Activated CD8-positive, alpha-beta memory T cell treated with anti-CD3 and anti-CD28 coated beads, Interleukin-2, amount 50 U/mL, for 1 hour (primary cell): ENCODE results near the gene OR52H1.

Experiments used
- DNase-seq: peaks from one replicate; pipeline ENCODE4 v3.0.0-alpha.2; 2020; ENCODE audit errors: extremely low read depth

Gene OR52H1

DNA sequence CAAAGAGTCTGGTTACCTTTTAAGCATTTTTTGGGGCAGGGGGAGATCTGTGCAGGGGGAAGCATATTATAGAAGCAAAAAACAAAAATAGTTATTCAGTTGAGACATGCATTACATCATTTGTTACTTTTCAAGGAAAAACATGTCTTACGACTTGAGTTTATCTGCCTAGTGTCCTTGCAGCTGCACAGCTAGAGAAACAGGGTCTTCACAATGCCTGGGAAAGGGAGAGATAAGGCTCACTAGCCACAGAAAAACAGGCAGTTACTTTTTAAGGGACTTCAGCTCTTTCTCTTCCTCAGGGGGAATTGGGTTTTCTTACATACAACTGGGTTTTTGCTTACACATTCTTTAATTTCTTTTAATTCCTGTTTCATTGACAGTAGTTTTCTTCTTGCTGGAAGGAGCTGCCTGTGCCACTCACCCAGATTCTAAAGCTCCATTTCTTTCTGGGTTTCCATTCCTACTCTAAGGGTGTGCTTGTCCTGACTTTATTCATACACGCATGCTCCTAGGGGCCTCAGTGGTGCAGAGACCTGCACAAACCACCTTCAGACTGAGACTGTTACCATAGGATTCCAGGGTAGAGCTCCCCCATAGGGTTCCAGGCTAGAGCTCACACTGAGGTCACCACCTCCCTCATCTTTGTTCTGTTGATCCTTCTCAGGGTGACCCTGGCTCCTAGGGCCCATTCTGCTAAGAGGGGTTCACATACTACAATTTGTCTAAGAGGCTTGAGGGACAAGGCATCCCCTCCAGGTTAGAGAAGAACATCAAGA, 17.1 kb downstream of the OR52H1 start:
- no peak for DNase-seq

- DNase-seq: no peak
Observed at GRCh38 chr11:5528495-5528894, 19.8 kb downstream of the OR52H1 start.

GRCh38 chr11:5527716-5528115, 20.6 kb downstream of the OR52H1 start:
- DNase-seq: no peak

DNA sequence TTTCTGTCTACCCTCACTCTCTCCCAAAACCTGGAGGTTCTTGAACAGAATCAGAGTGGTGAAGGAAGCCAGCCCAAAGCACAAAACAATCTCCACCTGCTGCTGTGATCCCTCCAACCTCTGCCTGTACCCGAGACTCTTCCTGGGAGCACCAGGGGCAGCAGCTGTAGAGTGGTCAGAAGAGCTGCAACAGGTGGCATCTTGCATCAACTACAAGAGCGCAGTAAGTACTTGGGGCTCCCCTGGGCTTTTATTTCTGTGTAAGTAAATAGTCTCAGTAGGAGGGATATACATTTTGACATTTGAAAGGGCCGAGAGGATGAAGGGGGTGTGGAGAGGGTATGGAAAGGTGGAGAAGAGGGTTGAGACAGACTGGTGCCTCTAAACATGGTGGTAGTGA, 23.6 kb downstream of the OR52H1 start:
- no peak for DNase-seq

GRCh38 chr11:5522308-5522707, 26.0 kb downstream of the OR52H1 start:
- DNase-seq: no peak

DNA sequence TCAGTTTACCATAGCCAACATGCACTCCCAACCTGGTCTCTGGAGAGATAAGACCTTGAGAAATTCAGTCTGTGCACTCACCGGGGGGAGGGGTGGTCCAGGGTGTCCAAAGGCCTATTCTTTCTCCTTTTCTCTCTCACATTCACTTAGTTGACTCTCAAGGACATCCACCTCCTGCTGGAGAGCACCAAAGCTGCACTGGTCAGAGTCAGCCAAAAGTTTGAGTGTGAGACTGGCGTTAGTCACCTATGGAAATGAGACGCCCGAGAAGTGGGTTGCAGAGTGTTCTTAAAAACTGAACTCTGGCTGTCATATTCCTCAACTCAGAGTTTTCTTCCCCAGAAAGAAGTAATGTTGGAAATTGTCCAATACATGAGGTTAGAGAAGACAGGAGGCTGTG, 26.8 kb downstream of the OR52H1 start:
- no peak for DNase-seq

DNA sequence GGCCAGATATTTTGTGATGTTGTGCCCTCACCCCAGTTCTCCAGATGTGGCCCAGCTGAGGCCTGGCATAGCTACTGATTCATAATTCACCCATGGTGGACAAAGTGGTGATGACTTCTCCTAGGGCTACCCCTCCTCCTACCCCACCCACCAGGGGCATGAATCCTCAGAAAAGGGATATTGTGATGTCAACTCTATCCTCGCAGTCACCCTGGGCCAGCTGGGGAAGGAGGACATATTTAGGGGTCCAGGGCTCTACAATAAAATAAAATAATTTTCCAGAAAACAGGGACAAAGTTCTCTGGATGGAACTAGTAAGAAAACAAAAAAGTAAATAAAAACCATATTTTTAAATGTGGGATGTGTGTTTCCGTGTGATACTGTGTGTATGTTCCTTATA, 31.7 kb downstream of the OR52H1 start, which contains the start of gene UBQLNL:
Gene UBQLNL, minus strand, starts transcription at position 101 of the 400 bp plus-strand sequence. CDS start 258 bp downstream, outside the sequence.
- no peak for DNase-seq

DNA sequence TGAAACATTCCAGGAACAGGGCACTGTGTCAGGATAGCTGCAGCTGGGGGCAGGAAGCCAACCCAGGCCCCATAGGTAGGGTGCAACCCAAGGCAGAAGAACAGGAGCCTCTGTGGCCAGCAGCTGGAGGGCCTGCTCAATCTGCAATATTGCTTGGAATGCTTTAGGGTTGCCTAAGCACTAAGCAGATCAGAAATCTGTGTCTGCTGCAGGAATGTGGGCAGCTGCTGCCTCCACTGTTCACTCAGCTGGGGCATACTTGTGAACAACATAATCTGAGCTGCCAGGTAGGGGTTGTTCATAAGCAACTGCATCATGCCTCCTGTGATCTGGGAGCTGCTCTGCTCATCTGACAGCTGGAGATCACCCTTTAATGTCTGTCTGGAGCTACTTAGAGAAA, 33.5 kb downstream of the OR52H1 start:
- no peak for DNase-seq

- DNase-seq: no peak
Observed at GRCh38 chr11:5509803-5510202, 38.5 kb downstream of the OR52H1 start, which contains the start of gene UBQLN3. TSS of gene UBQLN3 (minus strand) at chr11:5509957. CDS start at chr11:5509558, 399 bp downstream.

DNA sequence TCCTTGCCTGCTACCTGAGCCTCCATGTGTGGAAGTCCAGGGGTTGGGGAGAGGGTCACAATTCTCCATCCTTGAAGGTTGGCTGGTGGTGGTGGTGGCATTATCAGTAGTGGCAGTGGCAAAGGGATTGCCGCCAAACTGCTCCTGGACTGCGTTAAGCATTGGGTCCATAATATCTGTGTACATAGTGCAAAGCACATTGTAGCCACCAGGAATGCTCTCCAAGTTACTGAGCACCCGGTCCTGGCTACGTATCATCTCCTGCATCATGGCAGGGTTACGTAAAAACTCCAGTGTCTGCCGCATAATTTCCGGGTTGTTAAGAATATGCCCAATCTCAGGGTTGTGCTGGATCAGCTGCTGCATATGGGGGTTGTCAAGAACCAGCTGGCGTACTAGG, 39.7 kb downstream of the OR52H1 start:
- DNase-seq: no peak

- no peak for DNase-seq
Observed at GRCh38 chr11:5507933-5508305, 40.4 kb downstream of the OR52H1 start.

- DNase-seq: no peak
Observed at GRCh38 chr11:5507177-5507932, 41.0 kb downstream of the OR52H1 start.

- DNase-seq: no peak
Observed at GRCh38 chr11:5505363-5506048, 42.8 kb downstream of the OR52H1 start.

GRCh38 chr11:5504403-5504921, 43.9 kb downstream of the OR52H1 start:
- DNase-seq: no peak

- DNase-seq: no peak
Observed at GRCh38 chr11:5500393-5500801, 47.9 kb downstream of the OR52H1 start.

DNA sequence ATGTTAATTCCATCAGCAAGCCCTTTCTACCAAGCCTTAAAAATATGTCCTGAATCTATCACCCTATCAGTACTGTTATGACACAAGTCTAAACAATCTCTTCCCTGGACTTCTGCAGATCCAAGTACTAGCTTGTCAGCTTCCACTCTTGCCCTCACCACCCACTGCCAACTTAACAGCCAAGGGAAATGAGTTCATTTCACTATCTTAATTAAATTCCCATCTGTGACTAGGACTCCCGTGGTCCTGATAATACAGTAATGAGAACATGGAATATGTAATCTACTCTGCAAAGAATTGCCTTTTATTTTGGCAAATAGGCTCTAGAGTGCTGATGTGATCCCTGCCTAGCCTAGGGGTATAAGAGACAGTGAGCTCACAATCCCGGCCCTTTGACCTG, 48.7 kb downstream of the OR52H1 start:
- no peak for DNase-seq
